Keratinocyte (primary cell): ENCODE measurements around the gene ICAM4. TPM values are rescaled to one million over a fixed set of nuclear protein-coding genes. Genes with fewer than 3 reads are reported as not detected.
"Not testable (repeated sequence)": the region's sequence is repeated elsewhere in the genome, so short reads cannot be mapped to it uniquely, and the experiment has no call there.

Experiments used
- DNase-seq: peaks from one replicate; pipeline ENCODE4 v3.0.0-alpha.2; 2011; ENCODE audit warnings: low read depth, missing footprints, low spot score
- FAIRE-seq: peaks from 2 replicates; lab custom pipeline; 2011; peaks lifted over from hg19 to GRCh38; lab: Jason Lieb, UNC
- H2AFZ ChIP-seq: 2 replicates; pipeline ENCODE4 v1.6.0; 2012; ENCODE audit warnings: low read length, control low read depth, inconsistent platforms; ENCODE audit not compliant: control insufficient read depth
- H3K27ac ChIP-seq: 2 replicates; pipeline ENCODE4 v1.5.1; 2011; ENCODE audit warnings: low read length; ENCODE audit not compliant: control insufficient read depth, insufficient read depth
- H3K27me3 ChIP-seq: 3 replicates; pipeline ENCODE4 v1.6.0; 2011; ENCODE audit warnings: low read length; ENCODE audit not compliant: control insufficient read depth, insufficient read depth; ENCODE audit errors: extremely low read depth
- H3K36me3 ChIP-seq, 2 experiments: 2 replicates in 1 of 2; 3 replicates in 1 of 2; pipeline ENCODE4 v1.5.1; 2011; ENCODE audit warnings: low read length in 2 of 2, mild to moderate bottlenecking in 1 of 2; ENCODE audit not compliant: control insufficient read depth in 2 of 2, insufficient read depth in 2 of 2; ENCODE audit errors: extremely low read depth in 1 of 2
- H3K4me1 ChIP-seq: 3 replicates; pipeline ENCODE4 v1.5.1; 2011; ENCODE audit warnings: low read length; ENCODE audit not compliant: control insufficient read depth, insufficient read depth; ENCODE audit errors: extremely low read depth
- H3K4me2 ChIP-seq: 3 replicates; pipeline ENCODE4 v1.6.0; 2011; ENCODE audit warnings: low read depth, low read length; ENCODE audit not compliant: control insufficient read depth, insufficient read depth; ENCODE audit errors: extremely low read depth
- H3K4me3 ChIP-seq, 3 experiments: fragments of 200-600 bp in 1 of 3; sonication (generic) in 1 of 3; 2 replicates in 2 of 3; 3 replicates in 1 of 3; pipeline ENCODE4 v1.5.1; 2011 to 2016; ENCODE audit warnings: low read length in 3 of 3, mild to moderate bottlenecking in 3 of 3, control low read depth in 2 of 3, inconsistent platforms in 1 of 3, low read depth in 1 of 3, mixed read lengths in 1 of 3, mixed run types in 1 of 3, moderate library complexity in 1 of 3; ENCODE audit not compliant: control insufficient read depth in 2 of 3, insufficient read depth in 2 of 3; ENCODE audit errors: extremely low read depth in 1 of 3
- H3K79me2 ChIP-seq: 2 replicates; pipeline ENCODE4 v1.6.0; 2012; ENCODE audit warnings: low read length; ENCODE audit not compliant: control insufficient read depth, insufficient read depth
- H3K9ac ChIP-seq: 3 replicates; pipeline ENCODE4 v1.6.0; 2011; ENCODE audit warnings: low read length; ENCODE audit not compliant: control insufficient read depth, insufficient read depth; ENCODE audit errors: extremely low read depth
- H3K9me1 ChIP-seq: 3 replicates; pipeline ENCODE4 v1.6.0; 2011; ENCODE audit warnings: low read length; ENCODE audit not compliant: control insufficient read depth, insufficient read depth; ENCODE audit errors: extremely low read depth
- H3K9me3 ChIP-seq: 2 replicates; pipeline ENCODE4 v1.5.1; 2012; ENCODE audit warnings: low read depth, low read length; ENCODE audit not compliant: control insufficient read depth
- H4K20me1 ChIP-seq: 3 replicates; pipeline ENCODE4 v1.6.0; 2011; ENCODE audit warnings: low read length; ENCODE audit not compliant: control insufficient read depth, insufficient read depth; ENCODE audit errors: extremely low read depth
- EZH2 ChIP-seq: IDR thresholded peaks from one replicate; pipeline ENCODE4 v1.6.1; 2012; ENCODE audit warnings: inconsistent platforms, mild to moderate bottlenecking, low read length, moderate library complexity
- dilution Hi-C: fragments of 300-500 bp; cut with MboI; formaldehyde crosslinking; loops from one replicate; pipeline ENCODE4 v1.7.0; 2020; ENCODE audit warnings: low sequenced_read_pairs; ENCODE audit not compliant: extremely low pct_ligation_motif_present
- polyA plus RNA-seq, 5 experiments: library from polyadenylated mRNA; depleted of rRNA in 3 of 5; stranded (reverse) in 3 of 5; stranded (forward) in 1 of 5; unstranded in 1 of 5; fragments of >200 nt; gene quantifications; 1 replicate in 1 of 5; 2 replicates in 3 of 5; 3 replicates in 1 of 5; pipeline versions ENCODE4 v1.2.1 to v1.2.3, GENCODE V29; 2011 to 2012; ENCODE audit warnings: missing spikeins in 2 of 5, low read depth in 1 of 5, low replicate concordance in 1 of 5
- TF ChIP-seq, protein P1 (sequence below), 3 experiments: IDR thresholded peaks in 1 of 3; conservative IDR thresholded peaks in 1 of 3; optimal IDR thresholded peaks in 1 of 3; 2 replicates in 2 of 3; 3 replicates in 1 of 3; pipeline versions ENCODE3 to v1.5.1; 2011; ENCODE audit warnings: low read length in 3 of 3, mild to moderate bottlenecking in 3 of 3, moderate library complexity in 2 of 3, control low read depth in 1 of 3, inconsistent platforms in 1 of 3; ENCODE audit not compliant: insufficient read depth in 2 of 3; ENCODE audit errors: extremely low read depth in 1 of 3

Gene ICAM4
- polyA plus RNA-seq, 1 donor (not counting 4 experiments of a cell fraction or from before 2014, with no cell fraction given), result 0.25 TPM

DNA sequence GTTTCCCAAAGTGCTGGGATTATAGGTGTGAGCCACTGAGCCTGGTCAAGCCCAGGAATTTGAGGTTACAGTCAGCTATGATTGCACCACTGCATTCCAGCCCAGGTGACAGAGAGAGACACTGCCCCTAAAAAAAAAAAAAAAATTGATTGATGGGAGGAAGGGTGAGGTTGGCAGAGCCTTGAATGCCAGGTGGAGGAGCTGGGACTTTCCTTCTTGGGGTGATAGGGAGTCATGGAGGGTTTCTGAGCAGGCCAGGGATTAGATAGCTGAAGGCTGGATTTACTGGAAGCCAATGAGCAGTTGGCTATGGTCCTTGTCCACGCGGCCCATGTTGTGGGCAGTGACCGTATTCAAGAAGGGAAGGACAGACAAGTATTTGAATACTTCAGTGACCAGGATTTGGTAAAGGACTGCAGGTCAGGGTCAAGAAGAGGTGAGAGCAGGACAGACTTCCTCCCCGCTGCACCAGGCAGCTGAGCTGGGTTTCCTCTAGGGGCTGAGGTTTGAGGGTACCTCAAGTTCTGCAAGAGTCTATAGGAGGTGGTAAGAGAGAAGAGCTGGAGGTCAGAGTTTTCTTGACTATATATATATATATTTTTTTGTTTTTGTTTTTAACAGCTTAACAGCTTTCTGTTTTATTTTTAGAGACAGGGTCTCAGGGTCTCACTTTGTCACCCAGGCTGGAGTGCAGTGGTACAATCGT lies 6.9 kb upstream of the ICAM4 start:
- Histone ChIP-seq H3K9me3 (no peaks in the 10 kb centered on the region), H4K20me1 (no peaks in the 10 kb centered on the region), H3K9me1 (no peaks in the 10 kb centered on the region), H3K4me3 (no peak overlapping the region), H3K79me2 (no peaks in the 10 kb centered on the region), H3K36me3 (no peaks in the 10 kb centered on the region), H3K27me3 (no peaks in the 10 kb centered on the region), H2AFZ (no peak overlapping the region), H3K27ac (no peak overlapping the region), H3K9ac (no peak overlapping the region), H3K4me2 (no peak overlapping the region), H3K4me1 (peaks cover 11% of the 10 kb centered on the region)
- TF ChIP-seq, protein P1, sequence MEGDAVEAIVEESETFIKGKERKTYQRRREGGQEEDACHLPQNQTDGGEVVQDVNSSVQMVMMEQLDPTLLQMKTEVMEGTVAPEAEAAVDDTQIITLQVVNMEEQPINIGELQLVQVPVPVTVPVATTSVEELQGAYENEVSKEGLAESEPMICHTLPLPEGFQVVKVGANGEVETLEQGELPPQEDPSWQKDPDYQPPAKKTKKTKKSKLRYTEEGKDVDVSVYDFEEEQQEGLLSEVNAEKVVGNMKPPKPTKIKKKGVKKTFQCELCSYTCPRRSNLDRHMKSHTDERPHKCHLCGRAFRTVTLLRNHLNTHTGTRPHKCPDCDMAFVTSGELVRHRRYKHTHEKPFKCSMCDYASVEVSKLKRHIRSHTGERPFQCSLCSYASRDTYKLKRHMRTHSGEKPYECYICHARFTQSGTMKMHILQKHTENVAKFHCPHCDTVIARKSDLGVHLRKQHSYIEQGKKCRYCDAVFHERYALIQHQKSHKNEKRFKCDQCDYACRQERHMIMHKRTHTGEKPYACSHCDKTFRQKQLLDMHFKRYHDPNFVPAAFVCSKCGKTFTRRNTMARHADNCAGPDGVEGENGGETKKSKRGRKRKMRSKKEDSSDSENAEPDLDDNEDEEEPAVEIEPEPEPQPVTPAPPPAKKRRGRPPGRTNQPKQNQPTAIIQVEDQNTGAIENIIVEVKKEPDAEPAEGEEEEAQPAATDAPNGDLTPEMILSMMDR (optimal IDR thresholded peaks at IDR 0.05 in 1 of 3, IDR thresholded peaks at IDR 0.05 in 1 of 3, conservative IDR thresholded peaks at IDR 0.05 in 1 of 3; ENCODE audit: extremely low read depth in 1 of 3, insufficient read depth in 2 of 3, low read length in 3 of 3), result no peak
- TF ChIP-seq EZH2, result no peak
- DNase-seq (no peak), FAIRE-seq (no peak)
- dilution Hi-C loops, result no loop called here

DNA sequence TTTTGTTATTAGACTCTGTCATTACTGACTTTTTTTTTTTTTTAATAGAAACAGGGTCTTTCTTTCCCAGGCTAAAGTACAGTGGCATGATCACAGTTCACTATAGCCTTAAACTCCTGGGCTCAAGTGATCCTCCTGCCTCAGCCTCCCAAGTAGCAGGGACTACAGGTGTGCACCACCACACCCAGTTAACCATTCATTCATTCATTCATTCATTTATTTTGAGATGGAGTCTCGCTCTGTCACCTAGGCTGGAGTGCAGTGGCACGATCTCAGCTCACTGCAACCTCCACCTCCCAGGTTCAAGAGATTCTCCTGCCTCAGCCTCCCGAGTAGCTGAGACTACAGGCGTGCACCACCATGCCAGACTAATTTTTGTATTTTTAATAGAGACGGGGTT lies 4.7 kb upstream of the ICAM4 start:
- H3K9ac ChIP-seq, dilution Hi-C loops, H3K79me2 ChIP-seq, FAIRE-seq, H3K4me2 ChIP-seq, H3K9me3 ChIP-seq, H2AFZ ChIP-seq, H3K27ac ChIP-seq, H3K4me3 ChIP-seq, H3K36me3 ChIP-seq, H3K27me3 ChIP-seq, H4K20me1 ChIP-seq, DNase-seq, H3K9me1 ChIP-seq: not testable (repeated sequence)
- peaks cover 27% of the 10 kb centered on the region for H3K4me1 ChIP-seq
